Astrocyte (in vitro differentiated cells and primary cell): ENCODE measurements around the gene INAVA. TPM values are rescaled to one million over a fixed set of nuclear protein-coding genes. Genes with fewer than 3 reads are reported as not detected.

Experiments used
- DNase-seq: peaks from one replicate; pipeline ENCODE4 v3.0.0-alpha.2; 2010; ENCODE audit warnings: low read depth
- FAIRE-seq: peaks from 2 replicates; lab custom pipeline; 2011; peaks lifted over from hg19 to GRCh38; lab: Jason Lieb, UNC
- H2AFZ ChIP-seq: 2 replicates; pipeline ENCODE4 v1.6.0; 2012; ENCODE audit warnings: low read depth, low read length, inconsistent platforms
- H3K27ac ChIP-seq: 2 replicates; pipeline ENCODE4 v1.5.1; 2011; ENCODE audit warnings: low read depth, low read length, inconsistent platforms
- H3K27me3 ChIP-seq: 2 replicates; pipeline ENCODE4 v1.6.0; 2011; ENCODE audit warnings: low read length, inconsistent platforms; ENCODE audit not compliant: insufficient read depth
- H3K36me3 ChIP-seq: 2 replicates; pipeline ENCODE4 v1.5.1; 2011; ENCODE audit warnings: low read length, inconsistent platforms; ENCODE audit not compliant: insufficient read depth
- H3K4me1 ChIP-seq: 2 replicates; pipeline ENCODE4 v1.5.1; 2011; ENCODE audit warnings: low read length, inconsistent platforms; ENCODE audit not compliant: insufficient read depth
- H3K4me2 ChIP-seq: 2 replicates; pipeline ENCODE4 v1.6.0; 2012; ENCODE audit warnings: low read length, inconsistent platforms
- H3K4me3 ChIP-seq: 2 replicates; pipeline ENCODE4 v1.5.1; 2011; ENCODE audit warnings: low read depth, mild to moderate bottlenecking, low read length, inconsistent platforms; ENCODE audit not compliant: insufficient read depth
- H3K79me2 ChIP-seq: 2 replicates; pipeline ENCODE4 v1.6.0; 2012; ENCODE audit warnings: mild to moderate bottlenecking, low read length, inconsistent platforms; ENCODE audit not compliant: insufficient read depth
- H3K9ac ChIP-seq: 2 replicates; pipeline ENCODE4 v1.6.0; 2012; ENCODE audit warnings: mild to moderate bottlenecking, low read length, inconsistent platforms
- H3K9me3 ChIP-seq: 2 replicates; pipeline ENCODE4 v1.5.1; 2012; ENCODE audit warnings: low read depth, mild to moderate bottlenecking, low read length, inconsistent platforms; ENCODE audit not compliant: insufficient read depth
- H4K20me1 ChIP-seq: 2 replicates; pipeline ENCODE4 v1.6.0; 2012; ENCODE audit warnings: low read length, inconsistent platforms; ENCODE audit not compliant: insufficient read depth
- H3K27ac Mint-ChIP-seq: one replicate; pipeline ENCODE4 v1.8.0; 2021; ENCODE audit warnings: mild to moderate bottlenecking, mixed read lengths; ENCODE audit not compliant: unreplicated experiment
- H3K27me3 Mint-ChIP-seq: one replicate; pipeline ENCODE4 v1.8.0; 2021; ENCODE audit warnings: low read depth, mixed read lengths; ENCODE audit not compliant: unreplicated experiment
- H3K36me3 Mint-ChIP-seq: one replicate; pipeline ENCODE4 v1.8.0; 2021; ENCODE audit warnings: low read depth, mixed read lengths; ENCODE audit not compliant: unreplicated experiment
- H3K4me1 Mint-ChIP-seq: one replicate; pipeline ENCODE4 v1.8.0; 2021; ENCODE audit warnings: low read depth, mixed read lengths; ENCODE audit not compliant: unreplicated experiment
- H3K4me3 Mint-ChIP-seq: one replicate; pipeline ENCODE4 v1.8.0; 2021; ENCODE audit warnings: mild to moderate bottlenecking, moderate library complexity, mixed read lengths; ENCODE audit not compliant: unreplicated experiment
- H3K9me3 Mint-ChIP-seq: one replicate; pipeline ENCODE4 v1.8.0; 2021; ENCODE audit warnings: mild to moderate bottlenecking, mixed read lengths; ENCODE audit not compliant: unreplicated experiment
- CTCF ChIP-seq: IDR thresholded peaks from 2 replicates; pipeline ENCODE4 v1.5.1; 2011; ENCODE audit warnings: low read depth, mild to moderate bottlenecking, inconsistent platforms, low read length, moderate library complexity; ENCODE audit not compliant: insufficient read depth
- EZH2 ChIP-seq: IDR thresholded peaks from 2 replicates; pipeline ENCODE4 v1.6.1; 2012; ENCODE audit warnings: mild to moderate bottlenecking, low read length, inconsistent platforms; ENCODE audit not compliant: insufficient read depth
- total RNA-seq: library from RNA; stranded (reverse); gene quantifications from 2 replicates; pipeline ENCODE4 v1.2.1, GENCODE V29; 2021

The INAVA gene
- total RNA-seq, 1 donor from 2014 or later: 10.3 TPM

- no peak overlapping the region for H2AFZ ChIP-seq
- peaks cover 7% of the 10 kb centered on the region for H3K4me1 Mint-ChIP-seq
- no peak for FAIRE-seq
Observed at GRCh38 chr1:200888349-200888838, 6.3 kb upstream of the INAVA start.

GRCh38 chr1:200889571-200889970 lies 5.1 kb upstream of the INAVA start:
- peaks cover 2% of the 10 kb centered on the region for H3K9me3 Mint-ChIP-seq
- no peak overlapping the region for H2AFZ ChIP-seq
- H3K4me3 Mint-ChIP-seq: no peak overlapping the region
- peaks cover 9% of the 10 kb centered on the region for H3K4me1 ChIP-seq
- no peaks in the 10 kb centered on the region for H3K79me2 ChIP-seq
- H3K27ac Mint-ChIP-seq: no peak overlapping the region
- no peak overlapping the region for H3K4me3 ChIP-seq
- H3K27me3 Mint-ChIP-seq: peaks cover 9% of the 10 kb centered on the region
- peaks cover 11% of the 10 kb centered on the region for H3K4me1 Mint-ChIP-seq
- H3K9me3 ChIP-seq: no peaks in the 10 kb centered on the region
- H3K4me2 ChIP-seq: no peak overlapping the region
- no peaks in the 10 kb centered on the region for H4K20me1 ChIP-seq
- peaks cover 7% of the 10 kb centered on the region for H3K27me3 ChIP-seq
- no peak for FAIRE-seq
- H3K36me3 ChIP-seq: no peaks in the 10 kb centered on the region
- no peak overlapping the region for H3K9ac ChIP-seq
- H3K36me3 Mint-ChIP-seq: no peaks in the 10 kb centered on the region
- DNase-seq: no peak
- TF ChIP-seq CTCF (no peak), EZH2 (no peak)
- no peak overlapping the region for H3K27ac ChIP-seq

More at GRCh38 chr1:200888349-200888838, 6.3 kb upstream of the INAVA start:
- peaks cover 11% of the 10 kb centered on the region for H3K27me3 Mint-ChIP-seq
- Histone ChIP-seq H3K27ac (no peak overlapping the region), H4K20me1 (no peaks in the 10 kb centered on the region), H3K9ac (no peak overlapping the region), H3K4me3 (no peak overlapping the region), H3K4me1 (peaks cover 9% of the 10 kb centered on the region), H3K79me2 (no peaks in the 10 kb centered on the region), H3K9me3 (no peaks in the 10 kb centered on the region), H3K27me3 (peaks cover 7% of the 10 kb centered on the region), H3K36me3 (no peaks in the 10 kb centered on the region), H3K4me2 (no peak overlapping the region)
- H3K36me3 Mint-ChIP-seq: no peaks in the 10 kb centered on the region
- DNase-seq: no peak
- peaks cover under 1% of the 10 kb centered on the region for H3K9me3 Mint-ChIP-seq
- TF ChIP-seq CTCF: no peak
- no peak overlapping the region for H3K4me3 Mint-ChIP-seq
- H3K27ac Mint-ChIP-seq: no peak overlapping the region

DNA sequence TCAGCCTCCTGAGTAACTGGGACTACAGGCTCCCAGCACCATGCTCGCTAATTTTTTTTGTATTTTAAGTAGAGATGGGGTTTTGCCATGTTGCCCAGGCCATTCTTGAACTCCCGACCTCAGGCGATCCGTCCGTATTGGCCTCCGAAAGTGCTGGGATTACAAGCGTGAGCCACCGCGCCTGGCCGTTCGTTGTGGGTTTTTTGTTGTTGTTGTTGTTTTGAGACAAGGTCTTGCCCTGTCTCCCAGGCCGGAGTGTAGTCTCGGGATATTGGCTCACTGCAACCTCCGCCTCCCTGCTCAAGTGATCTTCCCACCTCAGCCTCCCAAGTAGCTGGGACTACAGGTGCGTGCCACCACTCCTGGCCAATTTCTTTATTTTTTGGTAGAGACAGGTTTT lies 4.7 kb upstream of the INAVA start:
- H3K4me1 Mint-ChIP-seq: peaks cover 11% of the 10 kb centered on the region
- H3K36me3 ChIP-seq: no peaks in the 10 kb centered on the region
- DNase-seq (no peak), FAIRE-seq (no peak)
- H3K4me3 ChIP-seq: no peak overlapping the region
- H3K4me3 Mint-ChIP-seq: no peak overlapping the region
- H3K27me3 ChIP-seq: peaks cover 7% of the 10 kb centered on the region
- H2AFZ ChIP-seq: no peak overlapping the region
- H3K79me2 ChIP-seq: no peaks in the 10 kb centered on the region
- H3K27ac Mint-ChIP-seq: no peak overlapping the region
- H3K9ac ChIP-seq: no peak overlapping the region
- no peaks in the 10 kb centered on the region for H3K9me3 ChIP-seq
- peaks cover 2% of the 10 kb centered on the region for H3K9me3 Mint-ChIP-seq
- peaks cover 9% of the 10 kb centered on the region for H3K4me1 ChIP-seq
- no peak overlapping the region for H3K27ac ChIP-seq
- H3K36me3 Mint-ChIP-seq: no peaks in the 10 kb centered on the region
- peaks cover 9% of the 10 kb centered on the region for H3K27me3 Mint-ChIP-seq
- H3K4me2 ChIP-seq: no peak overlapping the region
- H4K20me1 ChIP-seq: no peaks in the 10 kb centered on the region
- TF ChIP-seq EZH2 (no peak), CTCF (no peak)
